Ramos (cell line): ENCODE measurements around the gene MS4A5.

Experiments used
- in situ Hi-C: fragments of 300-500 bp; cut with MboI; formaldehyde crosslinking; loops from one replicate; pipeline ENCODE4 v1.14.3; 2022; ENCODE audit warnings: low sequenced_read_pairs; ENCODE audit not compliant: unreplicated experiment

MS4A5 gene

GRCh38 chr11:60429272-60429671 is at the start of gene MS4A5:
MS4A5 (plus strand) TSS chr11:60429572; CDS start chr11:60429675, 103 bp downstream.
- in situ Hi-C loops: no loop called here

GRCh38 chr11:60389279-60389910 is 40.0 kb upstream of the MS4A5 start:
- in situ Hi-C loops: no loop called here

GRCh38 chr11:60390419-60390818 is 39.0 kb upstream of the MS4A5 start:
- in situ Hi-C loops: no loop called here

GRCh38 chr11:60392361-60392760 is 37.0 kb upstream of the MS4A5 start:
- in situ Hi-C loops: no loop called here

- in situ Hi-C loops: no loop called here
Measured at GRCh38 chr11:60393016-60393415, 36.4 kb upstream of the MS4A5 start.

- in situ Hi-C loops: no loop called here
Measured at GRCh38 chr11:60394666-60395380, 34.5 kb upstream of the MS4A5 start.

GRCh38 chr11:60396382-60396781 is 33.0 kb upstream of the MS4A5 start, which contains the start of gene MS4A14:
MS4A14 (plus strand) TSS chr11:60396459; CDS start chr11:60396579, 120 bp downstream.
- in situ Hi-C loops: no loop called here

- in situ Hi-C loops: no loop called here
Measured at GRCh38 chr11:60396799-60397198, 32.6 kb upstream of the MS4A5 start.

GRCh38 chr11:60420015-60420414 is 9.4 kb upstream of the MS4A5 start:
- in situ Hi-C loops: no loop called here

- in situ Hi-C loops: no loop called here
Measured at GRCh38 chr11:60422609-60423008, 6.8 kb upstream of the MS4A5 start.

- in situ Hi-C loops: no loop called here
Measured at GRCh38 chr11:60428517-60428916, 855 bp upstream of the MS4A5 start.

GRCh38 chr11:60431251-60431650 is 1.9 kb downstream of the MS4A5 start:
- in situ Hi-C loops: no loop called here

- in situ Hi-C loops: no loop called here
Measured at GRCh38 chr11:60433401-60433800, 4.0 kb downstream of the MS4A5 start.

- in situ Hi-C loops: no loop called here
Measured at GRCh38 chr11:60447070-60447469, 17.7 kb downstream of the MS4A5 start.

GRCh38 chr11:60447846-60448245 is 18.5 kb downstream of the MS4A5 start:
- in situ Hi-C loops: no loop called here

- in situ Hi-C loops: loop anchor here (25.0 kb wide), 1 partner anchor 461 kb away; the partner anchor contains the start of genes PRPF19, TMEM109 and TMEM132A
Measured at GRCh38 chr11:60451185-60451584, 21.8 kb downstream of the MS4A5 start.

- in situ Hi-C loops: loop anchor here (25.0 kb wide), 1 partner anchor 458 kb away; the partner anchor contains the start of genes PRPF19, TMEM109 and TMEM132A
Measured at GRCh38 chr11:60454212-60454611, 24.8 kb downstream of the MS4A5 start.

GRCh38 chr11:60455531-60456042 is 26.2 kb downstream of the MS4A5 start, which contains the start of gene MS4A1:
MS4A1 (plus strand) TSS chr11:60455847; CDS start chr11:60462375, 6,528 bp downstream.
- in situ Hi-C loops: loop anchor here (25.0 kb wide), 1 partner anchor 457 kb away; the partner anchor contains the start of genes PRPF19, TMEM109 and TMEM132A

- in situ Hi-C loops: loop anchor here (25.0 kb wide), 1 partner anchor 455 kb away; the partner anchor contains the start of genes PRPF19, TMEM109 and TMEM132A
Measured at GRCh38 chr11:60457576-60457975, 28.2 kb downstream of the MS4A5 start.

- in situ Hi-C loops: loop anchor here (25.0 kb wide), 1 partner anchor 453 kb away; the partner anchor contains the start of genes PRPF19, TMEM109 and TMEM132A
Measured at GRCh38 chr11:60459345-60459744, 30.0 kb downstream of the MS4A5 start.

- in situ Hi-C loops: loop anchor here (25.0 kb wide), 1 partner anchor 443 kb away; the partner anchor contains the start of genes PRPF19, TMEM109 and TMEM132A
Measured at GRCh38 chr11:60468829-60469228, 39.5 kb downstream of the MS4A5 start.
